HG02970 (cell line): ENCODE results near the gene IFITM1.
"Not testable (repeated sequence)": the region's sequence is repeated elsewhere in the genome, so short reads cannot be mapped to it uniquely, and the experiment has no call there.

Source experiments
- ATAC-seq: cut with Tn5 transposase; IDR thresholded peaks from one replicate; pipeline ENCODE4 v1.9.1; 2021; ENCODE audit warnings: mild to moderate bottlenecking, moderate library complexity, moderate number of reproducible peaks; ENCODE audit not compliant: unreplicated experiment, low FRiP score

The IFITM1 gene

GRCh38 chr11:360326-361280 lies 46.8 kb downstream of the IFITM1 start:
- no peak for ATAC-seq

GRCh38 chr11:362642-363442 lies 49.0 kb downstream of the IFITM1 start:
- ATAC-seq, result no peak

- not testable (repeated sequence) for ATAC-seq
Measured at GRCh38 chr11:363443-363805, 49.6 kb downstream of the IFITM1 start.

- ATAC-seq, result no peak
Measured at GRCh38 chr11:363948-364761, 50.3 kb downstream of the IFITM1 start.
